CD4-positive, alpha-beta T cell treated with Interleukin-17A for 4 hours (primary cell): ENCODE data around the gene RNF186.
"Not testable (repeated sequence)": the region's sequence is repeated elsewhere in the genome, so short reads cannot be mapped to it uniquely, and the experiment has no call there.

ENCODE experiments used
- DNase-seq: peaks from one replicate; pipeline ENCODE4 v3.0.0-alpha.2; 2020; ENCODE audit warnings: mixed read lengths

RNF186 gene

GRCh38 chr1:19792237-19793002 is 22.7 kb downstream of the RNF186 start:
- no peak for DNase-seq

DNA sequence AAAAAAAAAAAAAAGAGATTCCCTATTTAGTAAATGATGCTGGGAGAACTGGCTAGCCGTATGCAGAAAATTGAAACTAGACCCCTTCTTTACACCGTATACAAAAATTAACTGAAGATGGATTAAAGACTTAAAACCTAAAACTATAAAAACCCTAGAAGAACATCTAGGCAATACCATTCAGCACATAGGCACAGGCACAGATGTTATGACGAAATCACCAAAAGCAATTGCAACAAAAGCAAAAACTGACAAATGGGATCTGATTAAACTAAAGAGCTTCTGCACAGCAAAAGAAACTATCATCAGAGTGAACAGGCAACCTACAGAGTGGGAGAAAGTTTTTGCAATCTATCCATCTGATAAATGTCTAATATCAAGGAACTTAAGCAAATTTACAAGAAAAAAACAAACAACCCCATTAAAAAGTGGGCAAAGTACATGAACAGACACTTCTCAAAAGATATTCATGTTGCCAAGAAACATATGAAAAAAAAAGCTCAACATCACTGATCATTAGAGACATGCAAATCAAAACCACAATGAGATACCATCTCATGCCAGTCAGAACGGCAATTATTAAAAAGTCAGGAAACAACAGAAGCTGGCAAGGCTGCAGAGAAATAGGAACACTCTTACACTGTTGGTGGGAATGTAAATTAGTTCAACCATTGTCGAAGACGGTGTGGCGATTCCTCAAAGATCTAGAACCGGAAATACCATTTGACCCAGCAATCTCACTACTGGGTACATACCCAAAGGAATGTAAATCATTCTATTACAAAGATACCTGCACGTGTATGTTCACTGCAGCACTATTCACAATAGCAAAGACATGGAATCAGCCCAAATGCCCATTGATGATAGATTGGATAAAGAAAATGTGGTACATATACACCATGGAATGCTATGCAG is 24.8 kb downstream of the RNF186 start:
- not testable (repeated sequence) for DNase-seq

DNA sequence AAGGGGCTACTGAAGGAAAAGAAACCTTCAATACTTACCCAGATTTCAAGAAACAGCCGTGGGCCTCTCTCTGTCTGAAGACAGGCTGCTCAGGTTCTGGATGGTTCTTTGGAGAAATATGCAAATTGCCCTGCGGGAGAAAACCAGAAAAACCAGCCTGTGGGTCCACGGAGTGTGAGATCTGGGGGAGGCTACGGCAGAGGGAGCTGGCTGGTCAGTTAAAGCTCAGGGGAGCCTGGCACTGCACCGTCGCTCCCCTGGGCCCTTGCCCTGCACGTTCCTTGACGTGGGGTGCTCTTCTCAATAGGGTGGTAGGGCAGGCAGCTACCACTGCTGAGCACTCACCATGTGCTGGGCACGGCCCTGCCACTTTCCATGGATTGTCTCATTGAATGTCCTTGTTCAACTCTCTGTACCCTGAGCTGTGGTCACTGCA is 28.1 kb downstream of the RNF186 start:
- no peak for DNase-seq

DNA sequence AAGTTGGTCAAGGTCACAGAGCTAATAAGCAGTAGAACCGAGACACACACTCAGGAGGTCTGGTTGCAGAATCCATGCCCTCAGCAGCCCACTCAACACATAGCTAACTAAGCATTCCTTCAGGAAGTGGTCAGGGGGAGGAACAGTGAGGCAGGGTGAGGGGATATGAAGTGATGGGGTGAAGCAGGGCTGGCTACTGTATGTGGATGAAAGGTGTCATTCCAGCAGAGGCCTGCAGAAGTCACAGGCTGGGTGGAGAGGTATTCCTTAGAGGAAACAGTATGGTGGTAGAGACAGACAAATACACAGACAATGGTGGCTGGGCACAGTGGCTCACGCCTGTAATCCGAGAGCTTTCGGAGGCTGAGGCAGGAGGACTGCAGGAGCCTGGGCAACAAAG is 29.4 kb downstream of the RNF186 start:
- no peak for DNase-seq

DNA sequence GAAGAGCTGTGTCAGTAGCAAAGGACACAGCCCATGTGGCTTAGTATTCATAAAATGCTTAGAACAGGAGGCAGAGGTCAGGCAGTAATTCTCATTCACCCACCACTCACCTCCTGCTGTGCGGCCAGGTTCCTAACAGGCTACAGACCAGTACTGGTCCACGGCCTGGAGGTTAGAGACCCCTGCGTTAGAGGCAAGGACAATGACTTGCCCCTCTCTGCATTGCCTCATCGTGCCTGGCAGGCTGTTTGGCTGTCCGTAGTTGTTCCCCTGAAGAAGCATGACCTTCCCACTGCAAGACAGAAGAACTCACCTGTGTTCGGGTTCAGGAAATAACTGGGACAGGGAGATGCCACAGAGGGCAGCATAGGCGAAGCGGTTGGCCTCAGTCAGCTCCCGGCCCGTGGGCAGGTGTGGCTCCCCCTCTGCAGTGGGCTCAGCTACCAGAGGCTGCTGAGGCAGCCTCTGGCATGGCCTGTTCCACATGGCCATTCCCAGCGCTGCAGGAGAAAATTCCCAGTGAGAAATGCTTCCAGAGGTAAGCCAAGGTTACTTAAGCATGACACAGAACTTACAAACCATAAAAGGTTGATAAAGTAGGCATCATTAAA is 34.7 kb downstream of the RNF186 start:
- DNase-seq = no peak

DNA sequence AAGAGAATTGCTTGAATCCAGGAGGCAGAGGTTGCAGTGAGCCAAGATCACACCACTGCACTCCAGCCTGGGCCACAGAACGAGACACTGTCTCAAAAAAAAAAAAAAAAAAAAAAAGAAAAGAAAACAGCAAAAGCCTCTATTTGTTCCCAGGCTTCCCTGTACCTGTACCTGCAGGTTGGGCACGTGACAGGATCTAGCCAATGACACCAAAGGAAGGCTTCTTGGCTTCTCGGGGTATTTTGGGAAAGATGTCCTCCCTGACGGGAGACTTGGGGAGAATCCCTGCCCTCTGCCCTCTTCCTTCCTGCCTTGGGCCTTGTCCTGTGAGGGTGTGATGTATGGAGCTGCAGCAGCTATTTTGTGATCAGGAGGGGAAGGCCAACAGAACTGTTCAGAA is 38.1 kb downstream of the RNF186 start:
- DNase-seq = no peak

GRCh38 chr1:19776287-19776686 is 38.8 kb downstream of the RNF186 start:
- no peak for DNase-seq

DNA sequence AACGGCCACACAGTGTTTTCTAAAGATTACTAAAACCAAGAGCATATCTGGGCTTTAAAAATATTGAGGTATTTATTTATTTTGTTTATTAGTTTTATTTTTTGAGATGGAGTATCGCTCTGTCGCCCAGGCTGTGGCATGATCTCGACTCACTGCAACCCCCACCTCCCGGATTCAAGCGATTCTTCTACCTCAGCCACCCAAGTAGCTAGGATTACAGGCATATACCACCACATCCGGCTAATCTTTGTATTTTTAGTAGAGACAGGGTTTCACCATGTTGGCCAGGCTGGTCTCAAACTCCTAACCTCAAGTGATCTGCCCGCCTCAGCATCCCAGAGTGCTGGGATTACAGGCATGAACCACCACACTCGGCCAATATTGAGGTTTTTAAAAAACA is 39.3 kb downstream of the RNF186 start:
- DNase-seq = no peak

DNA sequence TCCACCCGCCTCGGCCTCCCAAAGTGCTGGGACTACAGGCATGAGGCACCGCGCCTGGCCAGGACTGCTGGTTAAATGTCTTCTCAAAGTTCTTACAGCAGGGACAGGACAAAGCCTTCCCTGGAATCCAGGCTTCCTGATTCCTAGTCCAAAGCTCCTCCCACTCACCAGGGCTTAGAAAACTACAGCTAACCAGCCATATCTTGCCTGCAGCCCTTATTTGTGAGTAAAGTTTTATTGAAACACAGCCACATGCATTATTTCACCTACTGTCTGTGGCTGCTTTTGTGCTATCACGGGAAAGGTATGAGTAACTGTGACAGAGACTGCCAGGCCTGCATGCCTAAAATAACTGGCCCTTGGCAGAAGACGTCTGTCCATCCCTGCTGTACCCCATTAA is 39.8 kb downstream of the RNF186 start:
- DNase-seq = no peak

DNA sequence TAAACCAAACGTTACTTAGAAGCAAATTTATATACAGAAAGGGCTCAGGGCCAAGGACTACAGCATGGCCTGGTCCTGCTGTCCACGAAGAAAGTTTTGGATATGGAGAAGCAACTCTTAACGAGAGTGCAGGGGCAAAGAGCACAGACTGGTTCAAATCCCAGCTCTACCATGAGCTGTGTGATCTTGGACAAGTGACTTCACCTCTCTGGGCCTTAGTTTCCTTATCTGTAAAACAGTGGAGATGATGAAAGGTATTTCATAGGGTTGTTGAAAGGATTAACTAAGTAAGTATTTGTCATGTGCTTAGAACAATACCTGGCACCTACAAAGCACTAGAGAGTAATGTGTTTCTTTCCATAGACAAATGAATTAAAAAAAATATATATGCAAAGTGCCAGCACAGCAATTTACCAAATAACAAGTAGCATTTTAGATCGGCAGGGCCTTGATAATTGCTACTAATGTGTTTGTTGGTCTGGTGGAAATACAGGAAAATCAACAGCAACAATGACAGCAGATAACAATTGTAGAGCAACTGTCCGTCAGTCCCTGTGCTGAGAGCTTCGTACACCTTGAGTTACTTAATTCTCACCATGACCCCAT is 40.8 kb downstream of the RNF186 start:
- no peak for DNase-seq

GRCh38 chr1:19773485-19773884 is 41.6 kb downstream of the RNF186 start:
- no peak for DNase-seq

- no peak for DNase-seq
Measured at GRCh38 chr1:19772053-19772452, 43.0 kb downstream of the RNF186 start.

DNA sequence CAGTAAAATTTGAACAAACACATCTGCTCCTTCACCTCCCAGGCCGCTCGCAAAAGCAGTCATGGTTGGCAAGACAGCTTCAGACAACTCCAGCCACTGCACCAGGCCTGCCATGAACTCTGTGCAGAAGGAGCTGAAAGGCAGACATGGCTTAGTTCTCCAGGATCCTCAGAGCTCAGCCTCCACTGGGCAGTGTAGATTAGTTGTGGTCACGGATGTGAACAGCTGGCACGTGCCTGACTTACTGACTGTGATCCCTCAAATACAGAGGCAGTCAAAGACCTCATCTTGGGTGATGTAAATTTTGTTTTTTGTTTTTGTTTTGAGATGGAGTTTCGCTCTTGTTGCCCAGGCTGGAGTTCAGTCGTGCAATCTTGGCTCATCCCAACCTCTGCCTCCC is 43.7 kb downstream of the RNF186 start:
- DNase-seq = no peak

DNA sequence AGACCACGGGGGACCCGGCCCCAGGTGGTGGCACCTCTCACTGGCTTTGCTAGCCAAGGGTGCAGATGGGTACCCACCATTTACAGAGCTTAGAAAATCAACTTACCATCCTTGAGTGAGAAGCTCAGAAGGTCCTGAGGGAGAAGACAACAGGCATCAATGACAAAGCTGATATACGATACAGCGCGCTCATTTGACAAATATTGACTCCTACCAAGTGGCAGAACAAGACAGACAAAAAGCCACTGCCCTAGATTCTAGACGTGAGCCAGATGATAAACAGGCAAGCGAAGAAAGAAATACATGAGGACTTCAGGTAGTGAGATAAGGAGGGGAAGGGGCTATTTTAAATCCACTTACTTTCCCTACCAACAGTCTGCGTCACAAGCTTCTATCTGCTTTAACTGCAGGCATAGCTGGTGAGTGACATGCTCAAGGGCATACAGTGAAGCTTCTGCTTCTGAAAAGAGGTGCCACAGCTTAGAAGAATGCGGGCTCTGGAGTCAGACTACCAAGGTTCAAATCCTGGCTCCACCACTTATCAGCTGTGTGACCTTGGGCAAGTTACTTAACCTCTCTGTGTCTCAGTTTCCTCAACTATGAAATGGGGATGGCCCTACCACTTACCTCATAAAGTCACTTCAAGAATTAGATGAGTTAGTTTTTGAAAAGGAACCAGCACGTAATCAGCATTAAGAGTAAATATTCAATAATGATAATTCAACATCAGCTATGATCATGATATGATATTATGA is 44.5 kb downstream of the RNF186 start:
- DNase-seq = no peak

DNA sequence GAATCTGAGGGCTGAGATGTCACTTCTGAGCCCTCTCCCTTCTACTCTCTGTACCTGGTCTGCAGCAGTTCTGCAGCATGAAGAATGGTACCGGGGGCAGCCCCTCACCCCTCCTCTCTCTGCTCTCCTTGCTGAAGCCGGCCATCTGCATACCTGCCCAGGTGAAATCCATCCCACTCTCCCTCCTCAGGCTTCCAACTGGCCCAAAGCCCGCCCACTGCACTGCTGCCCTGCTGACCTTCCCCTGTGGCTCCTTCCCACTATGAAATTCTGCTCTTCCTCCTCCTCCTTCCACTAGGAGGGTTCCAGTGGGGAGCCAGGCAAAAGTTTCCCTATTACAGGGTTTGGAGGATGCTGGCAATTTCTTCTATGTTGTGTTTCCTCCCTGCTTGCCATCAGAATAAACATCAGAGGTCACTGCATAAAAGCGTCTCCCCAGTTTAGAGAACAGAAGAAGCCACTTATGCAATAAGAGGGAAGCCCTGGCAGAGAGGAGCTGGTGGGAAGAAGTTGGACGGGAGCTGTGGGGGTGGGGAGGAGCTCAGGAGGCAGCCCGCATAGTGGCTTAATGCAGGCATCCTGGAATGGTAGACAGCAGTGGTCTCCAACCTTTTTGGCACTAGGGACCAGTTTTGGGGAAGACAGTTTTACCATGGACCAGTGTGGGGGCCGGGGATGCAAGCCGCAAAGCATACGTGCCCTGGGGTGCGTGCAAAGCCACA is 45.7 kb downstream of the RNF186 start:
- no peak for DNase-seq

DNA sequence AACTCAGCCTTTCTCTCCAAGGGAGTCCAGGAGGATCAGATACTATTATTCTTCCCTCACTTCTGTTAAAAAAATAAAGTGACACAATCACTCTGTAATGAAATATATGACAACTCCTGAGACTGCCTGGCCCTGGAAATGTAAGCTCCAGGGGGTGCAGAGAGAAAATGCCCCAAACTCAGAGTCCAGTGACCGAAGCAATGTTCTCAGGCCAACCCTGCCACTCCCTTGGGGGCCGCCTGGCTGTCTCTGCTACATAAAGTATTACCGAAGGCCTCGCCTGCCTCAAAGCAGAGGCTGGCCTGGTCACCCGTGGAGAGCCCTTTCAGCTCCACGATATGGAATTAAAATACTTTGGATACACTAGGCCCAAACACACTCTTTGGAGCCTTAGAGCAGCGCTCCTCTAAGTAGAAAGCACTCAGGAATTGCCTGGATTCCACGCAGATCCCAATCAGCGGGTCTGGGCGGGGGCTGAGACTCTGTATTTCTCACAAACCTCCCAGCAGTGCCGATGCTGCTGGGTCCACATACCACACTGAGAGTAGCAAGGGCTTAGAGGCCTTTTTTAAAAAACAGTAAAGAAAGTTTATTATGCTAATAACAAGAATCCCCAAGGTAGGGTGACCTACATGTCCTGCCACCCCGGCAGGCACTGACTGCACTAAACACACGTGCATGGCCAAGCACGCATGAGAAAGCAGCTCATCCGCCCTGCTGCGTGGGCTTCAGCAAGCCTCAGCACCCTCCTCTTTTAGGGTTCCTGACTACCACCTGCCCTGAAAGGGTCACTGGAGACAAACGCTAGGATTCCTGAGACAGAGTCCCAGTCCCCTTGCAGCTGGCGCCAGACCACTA is 46.5 kb downstream of the RNF186 start:
- no peak for DNase-seq

- peak; percentile 4 for DNase-seq
Measured at GRCh38 chr1:19765623-19766022, 49.5 kb downstream of the RNF186 start.

DNA sequence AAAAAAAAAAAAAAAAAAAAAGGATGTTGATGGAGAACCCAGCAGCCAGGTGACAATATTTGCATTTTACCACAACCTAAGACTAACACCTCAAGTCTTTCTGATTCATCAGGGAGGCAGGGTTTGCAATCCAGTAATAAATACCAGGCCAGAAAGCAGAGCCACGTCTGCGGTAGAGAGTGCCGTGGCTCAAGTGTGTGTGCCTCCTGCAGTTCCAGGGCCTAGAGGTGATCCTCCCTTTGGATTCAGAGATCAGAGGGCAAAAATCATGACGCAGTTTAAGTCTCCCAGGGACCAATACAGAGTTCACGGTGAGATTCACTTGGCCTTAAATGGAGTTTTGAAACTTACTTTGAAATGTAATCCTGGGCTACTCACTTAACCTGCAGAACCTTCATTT is 50.2 kb downstream of the RNF186 start:
- DNase-seq = no peak
